ENCODE results near the gene DENND1B. TPM values are rescaled to one million over a fixed set of nuclear protein-coding genes. Genes with fewer than 3 reads are reported as not detected.

DENND1B gene
- total and polyA plus RNA-seq, 2 of the 8 experiments (the other 6 are each of a cell fraction or from before 2014, with no cell fraction given): 0.74 to 3.3 TPM

DNA sequence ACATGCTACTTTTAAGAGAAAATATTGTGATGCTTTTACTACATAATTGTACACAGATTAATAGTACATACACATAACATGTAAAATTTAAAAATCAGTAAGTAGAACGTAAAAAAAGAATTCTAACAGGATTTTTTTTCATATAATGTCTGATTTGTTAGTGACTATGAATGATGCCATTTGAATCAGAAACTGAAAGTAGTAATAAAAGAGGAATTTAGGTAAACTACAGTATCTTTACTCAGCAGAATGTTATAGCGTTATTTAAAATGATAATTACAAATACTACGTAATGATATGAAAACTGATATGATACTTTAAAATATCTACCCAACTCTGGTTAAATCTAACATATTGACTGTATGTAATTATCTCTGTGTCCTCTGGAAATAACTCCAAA is 116.1 kb downstream of the DENND1B start:
- H3K23ac ChIP-seq (ENCODE audit: insufficient read length): no peak overlapping the region
- H4K8ac ChIP-seq (ENCODE audit: extremely low read depth, insufficient read depth, low read length): no peak overlapping the region
- TF ChIP-seq NRF1 (IDR thresholded peaks at IDR 0.05; ENCODE audit: low read depth, low read length): no peak
- TF ChIP-seq SAP30 (IDR thresholded peaks at IDR 0.05; ENCODE audit: insufficient read depth, insufficient replicate concordance, low read length): no peak
- TF ChIP-seq KDM4A (IDR thresholded peaks at IDR 0.05; ENCODE audit: low read depth, low read length, severe bottlenecking): no peak
- TF ChIP-seq FOSL1 (IDR thresholded peaks at IDR 0.05; ENCODE audit: insufficient read depth, low read depth, low read length): no peak
- TF ChIP-seq CHD1 (IDR thresholded peaks at IDR 0.05; ENCODE audit: low read depth, low read length): no peak
- no peak for TF ChIP-seq TEAD4 (IDR thresholded peaks at IDR 0.05; ENCODE audit: low read depth, low read length)
- no peak for TF ChIP-seq RNF2 (IDR thresholded peaks at IDR 0.05; ENCODE audit: borderline replicate concordance, low read depth, low read length, missing control alignments, poor library complexity, severe bottlenecking)
- no peak for TF ChIP-seq RFX5 (IDR thresholded peaks at IDR 0.05; ENCODE audit: borderline replicate concordance, low read depth, low read length)
- no peak for TF ChIP-seq SIN3A (conservative IDR thresholded peaks at IDR 0.05 in 1 of 2, IDR thresholded peaks at IDR 0.05 in 1 of 2; ENCODE audit: low read depth in 1 of 2, low read length in 2 of 2)
- TF ChIP-seq SP2 (IDR thresholded peaks at IDR 0.05; ENCODE audit: low read length): no peak
- no peak for TF ChIP-seq SRF (IDR thresholded peaks at IDR 0.05; ENCODE audit: low read depth, low read length)
- TF ChIP-seq MAX (IDR thresholded peaks at IDR 0.05): no peak
- TF ChIP-seq HDAC2 (IDR thresholded peaks at IDR 0.05; ENCODE audit: borderline replicate concordance in 1 of 2, low read depth in 2 of 2, low read length in 2 of 2): no peak
- no peak for TF ChIP-seq CREB1 (IDR thresholded peaks at IDR 0.05)

More for the DNA sequence above, 116.1 kb downstream of the DENND1B start:
- Histone ChIP-seq H3K18ac (ENCODE audit: extremely low read depth, low read length) (no peak overlapping the region), H2BK15ac (ENCODE audit: low read length) (no peak overlapping the region), H2BK5ac (ENCODE audit: low read depth, low read length) (no peak overlapping the region), H3K27ac (ENCODE audit: low read depth, low read length) (no peak overlapping the region), H2BK120ac (replicated peaks; ENCODE audit: low read depth, low read length) (no peak overlapping the region), H3K23me2 (ENCODE audit: low read depth, low read length) (no peaks in the 10 kb centered on the region; the same call in 1 of the 2 replicates), H3K4me1 (replicated peaks in 1 of 4; ENCODE audit: control insufficient read depth in 3 of 4, insufficient read depth in 4 of 4, low read length in 3 of 4) (no peaks in the 10 kb centered on the region), H3K4me2 (ENCODE audit: insufficient read depth in 1 of 2, low read depth in 2 of 2, low read length in 2 of 2) (no peak overlapping the region), H3K4ac (replicated peaks; ENCODE audit: insufficient read length, low read depth, low read length) (no peak overlapping the region), H4K91ac (replicated peaks; ENCODE audit: insufficient read length, low read length) (no peak overlapping the region), H3K56ac (replicated peaks; ENCODE audit: insufficient read length, low read depth, low read length) (no peak overlapping the region), H3K4me3 (ENCODE audit: extremely low read depth in 1 of 4, insufficient read depth in 2 of 4, low read depth in 3 of 4, low read length in 4 of 4) (no peak overlapping the region), H3K9ac (replicated peaks in 1 of 4; ENCODE audit: extremely low read depth in 1 of 4, low read depth in 3 of 4, low read length in 3 of 4) (no peak overlapping the region), H3K27me3 (replicated peaks in 1 of 4; ENCODE audit: control insufficient read depth in 3 of 4, extremely low read depth in 1 of 4, insufficient read depth in 3 of 4, low read length in 3 of 4) (no peaks in the 10 kb centered on the region), H2BK12ac (ENCODE audit: low read depth, low read length) (no peak overlapping the region), H3K14ac (ENCODE audit: insufficient read length) (no peak overlapping the region), H3K36me3 (ENCODE audit: control insufficient read depth in 2 of 4, insufficient read depth in 4 of 4, low read length in 3 of 4) (no peaks in the 10 kb centered on the region), H4K5ac (ENCODE audit: insufficient read length, low read depth, low read length) (no peak overlapping the region), H2AFZ (ENCODE audit: low read length) (no peak overlapping the region), H4K20me1 (replicated peaks in 1 of 2; ENCODE audit: control insufficient read depth in 1 of 2, insufficient read depth in 2 of 2, low read length in 2 of 2) (no peaks in the 10 kb centered on the region), H2BK20ac (ENCODE audit: low read length) (no peak overlapping the region), H3K79me1 (ENCODE audit: low read depth, low read length) (no peaks in the 10 kb centered on the region), H3K9me3 (ENCODE audit: insufficient read depth in 2 of 2, low read depth in 1 of 2, low read length in 1 of 2) (no peaks in the 10 kb centered on the region), H3K79me2 (ENCODE audit: control insufficient read depth in 1 of 2, insufficient read depth in 2 of 2, low read length in 2 of 2) (no peaks in the 10 kb centered on the region), H2AK5ac (ENCODE audit: low read depth, low read length) (no peak overlapping the region)
- ChIA-PET CTCF (ENCODE audit: partially characterized antibody) (no interaction called here), POLR2A (ENCODE audit: partially characterized antibody) (no interaction called here)
- DNase-seq (ENCODE audit: low read depth in 1 of 2, low spot score in 2 of 2) (no peak), FAIRE-seq (no peak)
- WGBS, 2 experiments (ENCODE audit: extremely low coverage in 1 of 2, insufficient coverage in 1 of 2, insufficient read length in 1 of 2, insufficient replicate concordance in 2 of 2, low coverage in 1 of 2, low lambda C conversion rate in 2 of 2, missing lambda C conversion rate in 1 of 2): 92% methylated on average over 3 of the region's 3 CpGs; no CpG with 5 or more reads in 1 of the 2 experiments

All from H1 (cell line).